ENCODE measurements around the gene SUCO. TPM values are rescaled to one million over a fixed set of nuclear protein-coding genes. Genes with fewer than 3 reads are reported as not detected.

Gene SUCO
- total and polyA plus RNA-seq, 2 of the 13 experiments (the other 11 are each of a cell fraction or from before 2014, with no cell fraction given), result 12.6 to 25.5 TPM

- TF ChIP-seq ZBTB46 (CRISPR knock-in tag; IDR thresholded peaks at IDR 0.05; ENCODE audit: borderline replicate concordance), result no peak
- no peak for TF ChIP-seq ZNF138 (CRISPR knock-in tag; IDR thresholded peaks at IDR 0.05; ENCODE audit: low read depth)
- no peak for TF ChIP-seq GZF1 (CRISPR knock-in tag; IDR thresholded peaks at IDR 0.05)
- no peak for TF ChIP-seq RXRA (CRISPR knock-in tag; IDR thresholded peaks at IDR 0.05)
Observed at GRCh38 chr1:172628401-172628800, 95.5 kb downstream of the SUCO start (continued).

GRCh38 chr1:172629170-172629569 is 96.2 kb downstream of the SUCO start:
- Histone ChIP-seq H3K4me3 (replicated peaks in 1 of 3; ENCODE audit: insufficient read depth in 1 of 3, low read depth in 2 of 3, low read length in 3 of 3) (no peak overlapping the region), H3K4me1 (ENCODE audit: insufficient read depth, low read length) (peaks cover 36% of the 10 kb centered on the region), H3K27me3 (ENCODE audit: control insufficient read depth in 1 of 2, insufficient read depth in 2 of 2, low read length in 2 of 2) (no peaks in the 10 kb centered on the region), H4K20me1 (ENCODE audit: insufficient read depth, low read length) (no peaks in the 10 kb centered on the region), H3K79me2 (ENCODE audit: insufficient read depth, low read length) (no peaks in the 10 kb centered on the region), H3K36me3 (replicated peaks in 1 of 2; ENCODE audit: control insufficient read depth in 1 of 2, insufficient read depth in 2 of 2, low read length in 2 of 2) (no peaks in the 10 kb centered on the region), H3K9me3 (ENCODE audit: low read length) (no peaks in the 10 kb centered on the region), H3K27ac (ENCODE audit: extremely low read length, insufficient read depth, low read length) (no peak overlapping the region), H3K9ac (ENCODE audit: insufficient read depth, low read depth, low read length) (no peak overlapping the region), H2AFZ (ENCODE audit: low read length) (no peak overlapping the region), H3K4me2 (ENCODE audit: low read depth, low read length) (no peak overlapping the region)
- ChIA-PET CTCF (ENCODE audit: low intra/inter-chr PET ratio, low total read pairs) (no interaction called here), POLR2A (no interaction called here)
- TF ChIP-seq ZBTB40 (IDR thresholded peaks at IDR 0.05), result peak; percentile 82
- TF ChIP-seq ZBTB40 (CRISPR knock-in tag; IDR thresholded peaks at IDR 0.05), result no peak
- TF ChIP-seq ZNF609 (CRISPR knock-in tag; IDR thresholded peaks at IDR 0.05; ENCODE audit: borderline replicate concordance), result no peak
- BruUV-seq (replicated peaks), result no TSS peak
- WGBS (ENCODE audit: low lambda C conversion rate), result 58% methylated on average over 2 of the region's 2 CpGs
- intact Hi-C loops (cut with micrococcal nuclease; ENCODE audit: unreplicated experiment) (no loop called here), in situ Hi-C loops (cut with HindIII; ENCODE audit: extremely low pct_ligation_motif_present, low pct_unique_long_range_greater_than_20kb) (no loop called here)
- ATAC-seq (no peak), FAIRE-seq (no peak), DNase-seq (ENCODE audit: low spot score) (no peak)

All from HepG2 (cell line).